MCF 10A (cell line): ENCODE results near the gene SIGLEC1. TPM values are rescaled to one million over a fixed set of nuclear protein-coding genes. Genes with fewer than 3 reads are reported as not detected.

ENCODE experiments used
- BruUV-seq: library from RNA; stranded (reverse); fragments of 400-500 nt; replicated peaks from 2 replicates; lab custom pipeline; 2021; lab: Mats Ljungman, UMichigan
- CTCF ChIA-PET: fragments of 300-600 bp; sonication (Branson Sonifier 250); formaldehyde crosslinking; extraction: SDS; loops from one replicate; lab custom pipeline; 2021; ENCODE audit warnings: antibody characterized with exemption, inconsistent platforms; lab: Yijun Ruan, JAX
- POLR2A ChIA-PET: fragments of 300-600, 350-650 bp; sonication (Branson Sonifier 250); formaldehyde crosslinking; extraction: SDS; loops from one replicate; lab custom pipeline; 2020; ENCODE audit warnings: antibody characterized with exemption, inconsistent platforms; lab: Yijun Ruan, JAX
- DNase-seq: peaks from one replicate; pipeline ENCODE4 v3.0.0-alpha.2; 2018; ENCODE audit not compliant: unreplicated experiment
- H3K27ac Mint-ChIP-seq: one replicate; pipeline ENCODE4 v1.8.0; 2022; ENCODE audit warnings: mild to moderate bottlenecking, low read depth, mixed read lengths; ENCODE audit not compliant: unreplicated experiment
- H3K27me3 Mint-ChIP-seq: one replicate; pipeline ENCODE4 v1.8.0; 2022; ENCODE audit warnings: mixed read lengths; ENCODE audit not compliant: insufficient read depth, unreplicated experiment
- H3K36me3 Mint-ChIP-seq: one replicate; pipeline ENCODE4 v1.8.0; 2022; ENCODE audit warnings: mild to moderate bottlenecking, moderate library complexity, mixed read lengths; ENCODE audit not compliant: insufficient read depth, unreplicated experiment
- H3K4me1 Mint-ChIP-seq: one replicate; pipeline ENCODE4 v1.8.0; 2022; ENCODE audit warnings: mixed read lengths; ENCODE audit not compliant: insufficient read depth, unreplicated experiment
- H3K4me3 Mint-ChIP-seq: one replicate; pipeline ENCODE4 v1.8.0; 2022; ENCODE audit warnings: mild to moderate bottlenecking, moderate library complexity, mixed read lengths; ENCODE audit not compliant: unreplicated experiment
- H3K9me3 Mint-ChIP-seq: one replicate; pipeline ENCODE4 v1.8.0; 2022; ENCODE audit warnings: mixed read lengths; ENCODE audit not compliant: unreplicated experiment
- CTCF ChIP-seq: fragments of 200-600 bp; IDR thresholded peaks from one replicate; pipeline ENCODE4 v1.8.0; 2022; ENCODE audit warnings: antibody characterized with exemption, mild to moderate bottlenecking; ENCODE audit not compliant: unreplicated experiment
- intact Hi-C: fragments of 100-400 bp; cut with micrococcal nuclease; formaldehyde crosslinking; loops from 2 replicates; pipeline ENCODE4 v1.14.1; 2022
- total RNA-seq: library from RNA; stranded (reverse); gene quantifications from 2 replicates; pipeline ENCODE4 v1.2.3, GENCODE V29; 2022

The SIGLEC1 gene
- total RNA-seq, 1 experiment from 2014 or later = not detected

DNA sequence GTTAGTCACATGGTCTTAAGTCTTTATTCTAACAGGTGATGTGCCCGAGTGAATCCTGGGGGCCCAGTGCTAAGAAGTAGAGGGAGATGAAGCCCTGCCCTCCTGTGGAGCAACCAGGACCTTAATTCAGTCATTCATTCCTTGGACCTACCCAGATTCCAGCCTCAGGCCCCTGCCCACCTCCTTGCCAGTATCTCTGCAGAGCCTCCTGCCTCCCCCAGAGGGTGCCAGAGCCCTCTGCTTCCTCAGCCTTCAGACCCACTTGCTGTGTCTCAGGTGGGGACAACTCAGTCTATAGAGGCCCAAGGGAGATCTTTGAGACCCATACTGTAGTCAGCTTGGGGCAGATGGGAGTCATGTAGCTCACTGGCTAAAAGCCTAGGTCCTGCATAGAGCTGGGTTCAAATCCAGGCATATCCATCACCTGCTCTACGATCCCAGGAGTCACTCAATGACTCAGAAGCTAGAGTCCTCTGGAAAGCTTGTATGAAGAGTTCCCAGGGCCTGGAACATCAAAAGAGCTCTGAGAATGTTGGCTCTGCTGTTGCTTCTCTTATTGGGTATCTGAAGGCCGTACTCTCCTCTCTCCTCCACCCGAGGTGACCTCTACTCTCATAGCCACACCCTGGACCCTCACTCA is 3.9 kb upstream of the SIGLEC1 start:
- CTCF ChIA-PET = interaction anchor here (0.6 to 2.0 kb wide), 18 partner anchors 11 to 139 kb away, joined by 3 to 10 read pairs (median 4); partner anchors contain the start of genes AP5S1 and SPEF1
- Mint-ChIP-seq H3K4me3 (no peak overlapping the region), H3K27me3 (peaks cover 18% of the 10 kb centered on the region), H3K27ac (no peak overlapping the region), H3K9me3 (no peaks in the 10 kb centered on the region), H3K4me1 (no peaks in the 10 kb centered on the region), H3K36me3 (peaks cover 6% of the 10 kb centered on the region)
- peak; percentile 67 for TF ChIP-seq CTCF
- POLR2A ChIA-PET = interaction anchor here (1.1 kb wide), 1 partner anchor 29 kb away, joined by 3 read pairs; no protein-coding TSS in a partner anchor
- no TSS peak for BruUV-seq
- intact Hi-C loops = loop anchor here (1.0 to 2.0 kb wide), 4 partner anchors 32 to 104 kb away; partner anchors contain the start of genes AP5S1 and SPEF1
- DNase-seq = peak; percentile 59

DNA sequence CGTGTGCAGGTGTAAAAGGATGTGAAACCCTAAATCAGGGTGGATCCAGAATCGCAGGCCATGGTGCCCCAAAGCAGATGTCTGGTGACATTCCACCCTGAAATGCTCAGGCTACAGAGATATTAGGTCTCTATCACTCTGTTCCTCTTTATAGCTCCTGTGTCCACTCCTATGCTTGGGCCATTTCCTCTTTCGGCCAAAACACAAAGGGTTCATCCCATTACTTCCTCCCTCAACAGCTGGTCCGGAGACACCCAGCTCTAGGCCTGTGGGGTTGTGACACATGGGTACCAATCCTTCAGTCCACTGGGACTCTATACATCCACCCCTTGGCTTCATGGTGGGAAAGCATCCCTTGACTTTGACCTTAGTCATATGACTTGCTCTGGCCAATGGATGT is 1.7 kb upstream of the SIGLEC1 start:
- H3K4me3 Mint-ChIP-seq = no peak overlapping the region
- no TSS peak for BruUV-seq
- no peaks in the 10 kb centered on the region for H3K9me3 Mint-ChIP-seq
- no peaks in the 10 kb centered on the region for H3K27me3 Mint-ChIP-seq
- peaks cover 6% of the 10 kb centered on the region for H3K36me3 Mint-ChIP-seq
- ChIA-PET CTCF (interaction anchor here (0.6 to 2.3 kb wide), 4 partner anchors 17 to 55 kb away, joined by 3 to 11 read pairs (median 4); no protein-coding TSS in a partner anchor), POLR2A (no interaction called here)
- no peak for DNase-seq
- no peak overlapping the region for H3K27ac Mint-ChIP-seq
- no peaks in the 10 kb centered on the region for H3K4me1 Mint-ChIP-seq
- TF ChIP-seq CTCF = no peak
- intact Hi-C loops = no loop called here

DNA sequence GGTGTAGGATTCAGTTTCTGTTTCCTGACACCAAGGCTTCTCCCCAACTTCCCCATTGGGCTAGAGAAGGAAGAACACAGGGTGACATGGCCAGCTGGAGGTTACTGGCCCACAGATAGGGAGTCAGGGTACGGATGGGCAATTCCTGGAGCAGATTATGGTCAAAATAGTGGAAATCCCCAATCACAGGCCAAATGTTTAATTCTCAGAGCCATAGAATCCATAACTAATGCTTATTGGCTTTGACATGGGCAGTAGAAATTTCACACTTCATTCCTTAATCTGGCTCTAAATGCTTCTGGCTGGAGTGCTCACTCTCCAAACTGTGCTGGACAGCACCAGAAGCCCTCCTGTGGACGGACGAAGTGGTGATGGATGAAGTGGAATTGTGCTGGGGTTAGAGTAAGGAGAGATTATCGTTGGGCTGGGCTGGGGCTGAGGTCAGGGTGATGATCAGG is 887 bp downstream of the SIGLEC1 start:
- ChIA-PET POLR2A (interaction anchor here (0.7 to 2.6 kb wide), 5 partner anchors 15 to 56 kb away, joined by 3 to 11 read pairs (median 3); partner anchors contain the start of gene ADISSP), CTCF (interaction anchor here (0.5 to 6.3 kb wide), 38 partner anchors 9 to 976 kb away, joined by 3 to 154 read pairs (median 4); partner anchors contain the start of genes AP5S1 and HSPA12B)
- H3K27me3 Mint-ChIP-seq = no peaks in the 10 kb centered on the region
- TF ChIP-seq CTCF = no peak
- no peak overlapping the region for H3K27ac Mint-ChIP-seq
- H3K4me1 Mint-ChIP-seq = no peaks in the 10 kb centered on the region
- no peak for DNase-seq
- intact Hi-C loops = loop anchor here (1.0 to 2.0 kb wide), 2 partner anchors 35 to 149 kb away; no protein-coding TSS in a partner anchor
- BruUV-seq = no TSS peak
- peaks cover 6% of the 10 kb centered on the region for H3K36me3 Mint-ChIP-seq
- no peak overlapping the region for H3K4me3 Mint-ChIP-seq
- no peaks in the 10 kb centered on the region for H3K9me3 Mint-ChIP-seq
